ENCODE data around the gene EDAR. TPM values are rescaled to one million over a fixed set of nuclear protein-coding genes. Genes with fewer than 3 reads are reported as not detected.

The EDAR gene
- total RNA-seq, 1 donor from 2014 or later = 0.24 TPM

DNA sequence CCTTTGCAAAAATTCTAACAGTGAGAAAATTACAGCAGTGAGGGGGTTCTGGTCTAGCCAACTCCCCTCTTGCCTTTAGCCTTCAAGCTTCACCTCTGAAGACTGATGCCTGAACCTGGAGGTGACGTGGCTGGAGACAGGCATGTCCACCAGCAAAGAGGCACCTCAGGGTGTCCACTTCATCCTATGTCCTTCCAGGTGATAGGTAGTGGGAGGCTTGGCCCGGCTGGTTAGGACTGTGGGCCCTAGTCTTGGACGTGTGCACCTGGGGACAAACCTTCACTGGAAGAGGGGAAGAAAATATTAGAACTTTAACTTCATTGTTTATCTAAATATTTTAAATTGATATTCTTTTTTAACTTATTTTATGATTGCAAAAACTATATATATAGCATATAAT, 35.5 kb upstream of the EDAR start:
- no peak overlapping the region for H3K27ac Mint-ChIP-seq
- peaks cover 9% of the 10 kb centered on the region for H3K4me1 Mint-ChIP-seq (ENCODE audit: low read depth)
- peaks cover 9% of the 10 kb centered on the region for H3K27me3 Mint-ChIP-seq
- DNase-seq (ENCODE audit: low spot score, unreplicated experiment) = no peak
- no peaks in the 10 kb centered on the region for H3K9me3 Mint-ChIP-seq (ENCODE audit: low read depth)
- no peak for TF ChIP-seq CTCF (IDR thresholded peaks at IDR 0.05; ENCODE audit: unreplicated experiment)
- H3K36me3 Mint-ChIP-seq (ENCODE audit: insufficient read depth) = no peaks in the 10 kb centered on the region
- no peak overlapping the region for H3K4me3 Mint-ChIP-seq (ENCODE audit: low read depth)

DNA sequence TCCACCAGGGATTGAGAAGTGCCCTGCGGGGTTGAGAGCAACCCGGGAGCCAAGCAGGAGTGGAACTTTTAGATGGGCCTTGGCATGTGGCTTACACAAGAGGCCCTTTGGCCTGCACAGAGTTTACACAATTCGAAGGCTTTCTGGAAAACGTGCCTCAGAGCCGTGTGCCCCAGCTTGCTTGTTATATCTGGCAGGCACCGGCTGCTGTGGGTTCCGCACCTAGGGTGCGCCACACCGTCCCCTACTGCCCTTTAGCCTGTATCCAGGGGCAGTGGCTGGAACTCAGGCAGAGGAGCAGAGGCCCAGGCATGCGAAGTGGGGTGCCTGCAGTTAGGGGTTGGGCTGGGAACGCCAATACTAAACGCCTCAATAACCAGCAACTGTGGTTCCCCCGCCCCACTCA, 32.9 kb upstream of the EDAR start:
- no peak for TF ChIP-seq CTCF (IDR thresholded peaks at IDR 0.05; ENCODE audit: unreplicated experiment)

GRCh38 chr2:109020217-109020637, 31.2 kb upstream of the EDAR start:
- no peak overlapping the region for H3K4me3 Mint-ChIP-seq (ENCODE audit: low read depth)
- no peak overlapping the region for H3K27ac Mint-ChIP-seq
- peaks cover 8% of the 10 kb centered on the region for H3K4me1 Mint-ChIP-seq (ENCODE audit: low read depth)
- no peak for TF ChIP-seq CTCF (IDR thresholded peaks at IDR 0.05; ENCODE audit: unreplicated experiment)
- DNase-seq (ENCODE audit: low spot score, unreplicated experiment) = no peak
- no peaks in the 10 kb centered on the region for H3K36me3 Mint-ChIP-seq (ENCODE audit: insufficient read depth)
- peaks cover 18% of the 10 kb centered on the region for H3K27me3 Mint-ChIP-seq
- no peaks in the 10 kb centered on the region for H3K9me3 Mint-ChIP-seq (ENCODE audit: low read depth)

More for the DNA sequence above, 32.9 kb upstream of the EDAR start:
- no peak overlapping the region for H3K4me3 Mint-ChIP-seq (ENCODE audit: low read depth)
- DNase-seq (ENCODE audit: low spot score, unreplicated experiment) = no peak
- no peaks in the 10 kb centered on the region for H3K9me3 Mint-ChIP-seq (ENCODE audit: low read depth)
- H3K4me1 Mint-ChIP-seq (ENCODE audit: low read depth) = peaks cover 8% of the 10 kb centered on the region
- no peaks in the 10 kb centered on the region for H3K36me3 Mint-ChIP-seq (ENCODE audit: insufficient read depth)
- H3K27ac Mint-ChIP-seq = no peak overlapping the region
- peaks cover 18% of the 10 kb centered on the region for H3K27me3 Mint-ChIP-seq

DNA sequence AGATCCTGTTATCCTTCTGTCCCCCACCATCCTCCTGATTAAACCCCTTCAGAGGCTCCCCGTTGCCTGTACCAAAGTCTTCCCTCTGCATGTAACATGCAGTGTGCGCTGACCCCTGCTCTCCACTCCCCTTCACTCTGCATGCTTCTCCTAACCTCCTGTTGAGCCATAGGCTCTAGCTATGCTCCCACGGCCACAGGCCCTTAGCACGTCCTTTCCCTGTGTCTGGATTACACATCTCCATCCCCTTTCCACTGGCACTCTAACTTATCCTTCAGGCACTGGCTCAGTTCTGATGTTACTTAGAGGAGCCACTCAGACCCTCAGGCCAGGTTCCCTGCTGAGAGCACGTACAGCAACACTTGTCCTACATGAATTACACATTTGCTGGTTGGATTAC, 29.4 kb upstream of the EDAR start:
- Mint-ChIP-seq H3K27ac (no peak overlapping the region), H3K4me3 (ENCODE audit: low read depth) (no peak overlapping the region), H3K4me1 (ENCODE audit: low read depth) (peaks cover 8% of the 10 kb centered on the region), H3K9me3 (ENCODE audit: low read depth) (no peaks in the 10 kb centered on the region), H3K27me3 (peaks cover 18% of the 10 kb centered on the region), H3K36me3 (ENCODE audit: insufficient read depth) (no peaks in the 10 kb centered on the region)
- TF ChIP-seq CTCF (IDR thresholded peaks at IDR 0.05; ENCODE audit: unreplicated experiment) = no peak
- DNase-seq (ENCODE audit: low spot score, unreplicated experiment) = no peak

- Mint-ChIP-seq H3K9me3 (ENCODE audit: low read depth) (no peaks in the 10 kb centered on the region), H3K4me3 (ENCODE audit: low read depth) (no peak overlapping the region), H3K4me1 (ENCODE audit: low read depth) (peaks cover 8% of the 10 kb centered on the region), H3K27ac (no peak overlapping the region), H3K27me3 (peaks cover 18% of the 10 kb centered on the region), H3K36me3 (ENCODE audit: insufficient read depth) (no peaks in the 10 kb centered on the region)
- no peak for TF ChIP-seq CTCF (IDR thresholded peaks at IDR 0.05; ENCODE audit: unreplicated experiment)
- DNase-seq (ENCODE audit: low spot score, unreplicated experiment) = no peak
These were observed 28.0 kb upstream of the EDAR start for GRCh38 chr2:109017017-109017416.

All from progenitor cell of endocrine pancreas (in vitro differentiated cells).